ENCODE data around the gene SLC35D3.
"Not testable (repeated sequence)": the region's sequence is repeated elsewhere in the genome, so short reads cannot be mapped to it uniquely, and the experiment has no call there.

Gene SLC35D3

DNA sequence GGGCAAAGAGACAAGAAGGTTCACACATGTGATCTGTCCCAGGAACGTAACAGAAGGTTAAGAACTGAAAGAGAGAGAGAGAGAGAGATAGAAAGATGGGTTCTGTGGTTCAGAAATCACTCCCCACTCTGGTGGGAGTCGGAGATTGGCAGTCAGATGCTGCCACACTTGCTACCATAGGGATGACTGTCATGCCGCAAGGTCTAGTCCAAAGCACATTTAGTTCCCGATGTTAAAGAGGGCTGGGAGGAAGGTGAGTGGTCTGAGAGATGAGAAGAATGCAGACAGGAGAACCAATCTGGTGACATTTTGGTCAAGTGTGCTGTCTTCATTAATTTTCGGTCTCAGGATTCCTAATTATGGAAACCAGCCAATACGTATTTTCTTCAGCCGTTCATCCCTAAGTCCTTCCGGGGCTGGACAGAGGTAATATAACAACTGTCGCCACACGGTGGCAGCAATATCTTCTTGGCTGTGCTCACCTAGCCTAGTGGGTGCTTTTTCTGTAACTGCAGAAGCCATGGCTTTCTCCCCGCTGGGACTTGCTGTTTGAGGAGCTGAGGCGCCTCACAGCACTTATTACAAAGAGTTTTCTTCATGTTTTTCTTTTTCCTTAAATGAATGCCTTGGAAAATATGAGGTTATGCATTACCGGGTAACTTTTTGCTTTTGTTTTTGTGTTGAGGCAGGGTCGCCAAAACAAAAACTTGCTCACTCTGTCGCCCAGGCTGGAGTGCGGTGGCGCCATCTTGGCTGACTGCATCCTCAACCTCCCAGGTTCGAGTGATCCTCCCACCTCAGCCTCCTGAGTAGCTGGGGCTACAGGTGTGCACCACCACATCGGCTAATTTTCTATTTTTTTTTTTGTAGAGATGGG, 46.0 kb downstream of the SLC35D3 start:
- peak; percentile 46 for DNase-seq (ENCODE audit: low read depth)

DNA sequence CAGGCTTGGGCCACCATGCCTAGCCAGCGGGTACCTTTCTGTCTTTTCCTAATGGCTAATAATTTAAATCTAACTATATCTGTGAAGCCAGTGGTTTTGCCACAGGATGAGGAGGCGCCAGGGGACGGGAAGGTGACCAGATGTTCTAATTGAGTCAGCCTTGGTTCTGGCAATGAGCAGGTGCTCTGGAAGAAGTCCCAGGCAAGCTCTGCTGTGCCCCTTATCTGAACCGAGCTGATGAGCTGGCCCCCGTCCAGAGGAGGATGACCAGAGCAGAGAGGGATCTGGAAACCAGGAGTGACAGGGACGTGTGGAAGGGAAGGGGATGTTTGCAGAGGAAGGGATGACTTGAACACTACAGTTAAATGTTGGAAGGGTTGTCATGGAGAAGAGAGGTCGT, 46.7 kb downstream of the SLC35D3 start:
- no peak for DNase-seq (ENCODE audit: low read depth)

DNA sequence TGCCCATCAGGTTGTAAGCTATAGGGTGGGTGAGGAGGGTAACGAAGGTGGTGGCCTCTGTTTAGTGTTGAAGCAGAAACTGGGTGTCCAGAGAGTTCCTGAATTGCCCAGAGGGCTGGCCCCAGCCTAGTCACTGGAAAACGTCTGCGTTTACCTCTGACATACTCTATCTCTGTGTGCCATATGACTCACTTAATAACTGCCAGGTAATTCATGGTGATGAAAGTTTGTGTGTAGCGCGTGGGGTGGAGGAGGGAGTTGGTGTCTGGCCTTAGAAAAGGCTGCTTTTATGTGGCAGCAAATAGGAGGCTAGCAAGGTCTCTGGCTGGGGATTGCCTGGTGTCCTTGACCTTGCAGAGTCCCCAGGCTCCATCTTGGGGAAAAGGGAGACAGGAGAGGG, 47.3 kb downstream of the SLC35D3 start:
- no peak for DNase-seq (ENCODE audit: low read depth)

DNA sequence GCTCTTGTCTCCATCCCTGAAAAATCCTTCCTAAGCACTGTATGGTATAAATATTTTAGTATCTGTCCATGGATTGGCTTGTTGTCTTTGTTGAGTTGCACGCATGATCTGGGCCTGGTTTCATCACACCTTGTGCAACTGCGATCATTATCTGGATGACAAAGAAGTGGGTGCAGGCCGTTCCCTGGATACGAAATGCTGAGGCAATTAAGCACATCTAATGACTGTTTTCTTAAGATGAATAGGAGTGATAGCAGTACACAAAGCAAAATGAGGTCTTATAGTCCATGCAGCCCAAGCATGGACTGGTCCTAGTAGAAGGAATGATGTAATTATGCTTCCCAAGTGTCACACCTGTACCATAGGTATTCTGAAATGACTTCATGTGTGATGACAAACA, 47.8 kb downstream of the SLC35D3 start:
- DNase-seq (ENCODE audit: low read depth) = no peak

DNA sequence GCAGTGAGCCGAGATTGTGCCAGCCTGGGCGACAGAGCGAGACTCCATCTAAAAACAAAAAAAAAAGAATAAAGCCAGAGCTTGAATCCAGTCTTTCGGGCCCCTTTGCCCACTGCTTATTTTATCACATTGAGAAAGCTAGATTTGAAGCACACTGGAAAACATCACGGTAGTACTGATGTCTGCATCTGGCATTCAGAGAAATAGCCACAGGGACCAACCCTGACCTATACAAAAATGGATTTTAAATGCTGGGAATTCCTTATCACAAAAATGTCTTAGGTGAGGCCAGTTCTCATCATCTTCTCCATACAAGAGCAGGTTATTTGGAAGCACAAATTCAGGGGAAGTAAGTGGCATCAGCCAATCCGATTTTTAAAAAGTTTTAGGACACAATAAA, 49.5 kb downstream of the SLC35D3 start:
- no peak for DNase-seq (ENCODE audit: low read depth)

DNA sequence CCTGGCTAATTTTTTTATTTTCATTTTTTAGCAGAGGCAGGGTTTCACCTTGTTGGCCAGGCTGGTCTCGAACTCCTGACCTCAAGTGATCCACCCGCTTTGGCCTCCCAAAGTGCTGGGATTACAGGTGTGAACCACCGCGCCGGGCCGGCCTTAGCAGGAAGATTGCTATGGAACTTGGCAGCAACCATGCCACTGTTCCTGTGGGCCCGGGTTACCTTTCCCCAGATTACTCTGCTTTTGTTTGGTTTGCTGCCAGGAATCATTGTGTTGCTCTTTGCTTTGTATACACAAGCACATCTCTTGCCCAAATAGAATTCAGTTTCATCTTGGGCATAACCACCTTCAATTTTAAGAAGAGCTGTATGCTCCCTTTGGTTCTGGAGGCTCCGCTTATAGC, 51.7 kb downstream of the SLC35D3 start:
- DNase-seq (ENCODE audit: low read depth) = not testable (repeated sequence)

Data from fibroblast of the conjunctiva (primary cell).